SK-N-SH treated with all-trans-retinoic acid at 6 μM for 48 hours (cell line): ENCODE data around the gene DNHD1.

Experiments
- ATAC-seq: fragments of 200-7000 bp; cut with Tn5 transposase; 3 replicates; pipeline ENCODE4 v1.9.1; 2020; ENCODE audit warnings: mild to moderate bottlenecking, moderate library complexity
- BACH2 ChIP-seq: fragments of 250-450 bp; sonication (Bioruptor Pico); IDR thresholded peaks from 2 replicates; pipeline ENCODE4 v1.9.0; 2021; ENCODE audit warnings: mild to moderate bottlenecking, borderline replicate concordance
- CSDC2 ChIP-seq: fragments of 250-450 bp; sonication (Bioruptor Pico); IDR thresholded peaks from 2 replicates; pipeline ENCODE4 v1.5.0; 2020; ENCODE audit warnings: mild to moderate bottlenecking, moderate library complexity
- CSRNP3 ChIP-seq: fragments of 250-450 bp; sonication (Bioruptor Pico); IDR thresholded peaks from 2 replicates; pipeline ENCODE4 v1.5.1; 2021; ENCODE audit warnings: mild to moderate bottlenecking, moderate library complexity
- ESRRG ChIP-seq: fragments of 250-450 bp; sonication (Bioruptor Pico); IDR thresholded peaks from 2 replicates; pipeline ENCODE4 v1.6.1; 2021; ENCODE audit warnings: mild to moderate bottlenecking
- GLIS3 ChIP-seq: fragments of 250-450 bp; sonication (Bioruptor Pico); IDR thresholded peaks from 2 replicates; pipeline ENCODE4 v1.5.0; 2020; ENCODE audit warnings: mild to moderate bottlenecking, moderate library complexity
- ISL1 ChIP-seq: fragments of 250-450 bp; sonication (Bioruptor Pico); IDR thresholded peaks from 2 replicates; pipeline ENCODE4 v2.1.2; 2022; ENCODE audit warnings: mild to moderate bottlenecking, moderate library complexity
- OSR1 ChIP-seq: fragments of 250-450 bp; sonication (Bioruptor Pico); IDR thresholded peaks from 2 replicates; pipeline ENCODE4 v1.8.0; 2022; ENCODE audit warnings: moderate library complexity, mild to moderate bottlenecking, inconsistent platforms
- PPARA ChIP-seq: fragments of 250-450 bp; sonication (Bioruptor Pico); IDR thresholded peaks from 2 replicates; pipeline ENCODE4 v1.5.0; 2020; ENCODE audit warnings: mild to moderate bottlenecking, borderline replicate concordance
- TCF4 ChIP-seq: fragments of 250-450 bp; sonication (Bioruptor Pico); IDR thresholded peaks from 2 replicates; pipeline ENCODE4 v1.8.0; 2021; ENCODE audit warnings: mild to moderate bottlenecking, moderate library complexity, borderline replicate concordance
- TOX ChIP-seq: fragments of 250-450 bp; sonication (Bioruptor Pico); IDR thresholded peaks from 2 replicates; pipeline ENCODE4 v1.8.0; 2021; ENCODE audit warnings: mild to moderate bottlenecking, moderate library complexity, borderline replicate concordance
- ZC3H10 ChIP-seq: fragments of 250-450 bp; sonication (Bioruptor Pico); IDR thresholded peaks from 2 replicates; pipeline ENCODE4 v1.5.1; 2021; ENCODE audit warnings: mild to moderate bottlenecking, moderate library complexity
- ZFP30 ChIP-seq: fragments of 450-650 bp; formaldehyde crosslinking; IDR thresholded peaks from 2 replicates; pipeline ENCODE4 v1.5.0; 2022; ENCODE audit warnings: mild to moderate bottlenecking, moderate library complexity
- ZNF565 ChIP-seq: fragments of 450-650 bp; formaldehyde crosslinking; conservative IDR thresholded peaks from 2 replicates; pipeline ENCODE4 v1.5.0; 2020; ENCODE audit warnings: low read depth, mild to moderate bottlenecking, moderate library complexity
- ZNF70 ChIP-seq: fragments of 450-650 bp; formaldehyde crosslinking; IDR thresholded peaks from 2 replicates; pipeline ENCODE4 v1.5.0; 2020; ENCODE audit warnings: mild to moderate bottlenecking, moderate library complexity
- ZNF8 ChIP-seq: fragments of 450-650 bp; formaldehyde crosslinking; IDR thresholded peaks from 2 replicates; pipeline ENCODE4 v1.5.0; 2020; ENCODE audit warnings: mild to moderate bottlenecking, moderate library complexity
- TF ChIP-seq, protein P1 (sequence below): fragments of 250-450 bp; sonication (Bioruptor Pico); IDR thresholded peaks from 2 replicates; pipeline ENCODE4 v1.5.1; 2020; ENCODE audit warnings: low read depth, mild to moderate bottlenecking, moderate library complexity
- TF ChIP-seq, protein P2 (sequence below): fragments of 250-450 bp; sonication (Bioruptor Pico); IDR thresholded peaks from 2 replicates; pipeline ENCODE4 v1.8.0; 2020; ENCODE audit warnings: mild to moderate bottlenecking, moderate library complexity, borderline replicate concordance
- TF ChIP-seq, protein P3 (sequence below): fragments of 250-450 bp; sonication (Bioruptor Pico); IDR thresholded peaks from 2 replicates; pipeline ENCODE4 v1.8.0; 2021; ENCODE audit warnings: low read depth, mild to moderate bottlenecking, moderate library complexity, borderline replicate concordance

Gene DNHD1

DNA sequence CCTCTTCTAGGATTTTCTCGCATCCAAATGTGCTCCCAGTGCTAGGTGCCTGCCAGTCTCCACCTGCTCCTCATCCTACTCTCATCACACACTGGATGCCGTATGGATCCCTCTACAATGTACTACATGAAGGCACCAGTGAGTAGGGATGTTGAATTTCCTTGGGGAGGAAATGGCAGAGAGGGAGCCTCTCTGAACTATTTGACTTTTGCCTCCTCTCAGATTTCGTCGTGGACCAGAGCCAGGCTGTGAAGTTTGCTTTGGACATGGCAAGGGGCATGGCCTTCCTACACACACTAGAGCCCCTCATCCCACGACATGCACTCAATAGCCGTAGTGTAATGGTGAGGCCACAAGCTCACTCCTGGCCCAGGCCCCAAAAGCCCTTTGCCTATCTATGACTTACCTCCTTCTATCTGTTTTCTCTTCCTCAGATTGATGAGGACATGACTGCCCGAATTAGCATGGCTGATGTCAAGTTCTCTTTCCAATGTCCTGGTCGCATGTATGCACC is 112.5 kb downstream of the DNHD1 start:
- no peak for ATAC-seq
- TF ChIP-seq GLIS3 (no peak), BACH2 (CRISPR knock-in tag) (no peak), TCF4 (CRISPR knock-in tag) (no peak), ZNF70 (CRISPR knock-in tag) (no peak), PPARA (CRISPR knock-in tag) (no peak), ZNF565 (no peak), CSDC2 (CRISPR knock-in tag) (no peak), OSR1 (CRISPR knock-in tag) (no peak), ZNF8 (CRISPR knock-in tag) (no peak), ISL1 (CRISPR knock-in tag) (no peak)

GRCh38 chr11:6610591-6610990 is 113.5 kb downstream of the DNHD1 start:
- TF ChIP-seq ZC3H10 (CRISPR knock-in tag): no peak
- TF ChIP-seq TOX: no peak
- TF ChIP-seq, protein P1, sequence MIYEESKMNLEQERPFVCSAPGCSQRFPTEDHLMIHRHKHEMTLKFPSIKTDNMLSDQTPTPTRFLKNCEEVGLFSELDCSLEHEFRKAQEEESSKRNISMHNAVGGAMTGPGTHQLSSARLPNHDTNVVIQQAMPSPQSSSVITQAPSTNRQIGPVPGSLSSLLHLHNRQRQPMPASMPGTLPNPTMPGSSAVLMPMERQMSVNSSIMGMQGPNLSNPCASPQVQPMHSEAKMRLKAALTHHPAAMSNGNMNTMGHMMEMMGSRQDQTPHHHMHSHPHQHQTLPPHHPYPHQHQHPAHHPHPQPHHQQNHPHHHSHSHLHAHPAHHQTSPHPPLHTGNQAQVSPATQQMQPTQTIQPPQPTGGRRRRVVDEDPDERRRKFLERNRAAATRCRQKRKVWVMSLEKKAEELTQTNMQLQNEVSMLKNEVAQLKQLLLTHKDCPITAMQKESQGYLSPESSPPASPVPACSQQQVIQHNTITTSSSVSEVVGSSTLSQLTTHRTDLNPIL (CRISPR knock-in tag): no peak
- TF ChIP-seq OSR1 (CRISPR knock-in tag): no peak
- TF ChIP-seq ZFP30 (CRISPR knock-in tag): no peak
- TF ChIP-seq GLIS3: no peak
- no peak for ATAC-seq

DNA sequence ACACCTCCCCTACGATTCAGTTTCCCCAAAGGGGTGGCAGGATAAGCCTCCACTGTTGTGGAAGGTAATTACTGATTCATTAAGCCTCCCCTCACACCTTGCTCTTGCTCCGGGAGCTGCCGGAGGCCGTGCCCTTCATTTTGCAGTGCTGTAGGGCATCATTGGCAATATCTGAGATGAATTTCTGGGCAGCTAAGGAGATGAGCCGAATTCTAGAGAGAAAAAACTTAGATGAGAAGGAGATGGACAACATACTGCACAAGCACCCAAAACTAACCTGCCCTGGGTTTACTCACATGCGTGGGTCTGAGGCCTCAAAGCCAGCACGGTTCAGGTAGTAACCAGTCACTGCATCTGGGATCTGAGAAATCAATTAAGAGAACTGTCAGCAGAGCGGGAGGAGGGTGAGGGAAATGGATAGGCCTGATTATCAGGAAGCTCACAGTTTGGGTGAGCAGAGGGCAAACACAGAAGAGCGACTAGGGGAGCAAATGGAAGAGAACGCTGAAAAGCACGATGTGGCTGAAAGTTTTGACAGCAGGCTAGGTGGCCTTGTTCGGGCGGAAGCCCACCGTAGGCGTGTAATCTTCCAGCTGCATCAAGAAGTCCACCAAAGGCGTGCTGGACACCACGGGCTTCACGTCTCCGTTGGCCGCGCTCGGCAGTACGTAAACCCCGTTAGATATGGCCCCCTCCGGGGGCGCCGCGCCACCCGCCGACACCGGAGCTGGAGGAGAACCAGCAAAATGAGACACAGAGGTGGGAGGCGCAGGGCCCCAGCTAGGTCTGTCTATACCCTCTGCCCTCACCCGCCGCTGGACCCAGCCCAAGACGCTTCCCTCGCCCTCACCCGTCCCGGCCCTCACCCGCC is 114.2 kb downstream of the DNHD1 start:
- ATAC-seq: peak; percentile 0; the same call in 1 of the 3 replicates
- TF ChIP-seq ESRRG (CRISPR knock-in tag) (0 out of 2 replicates have a peak, but pooled peaks have one; percentile 10), CSRNP3 (CRISPR knock-in tag) (peak; percentile 60; the same call in 1 of the 2 replicates), CSDC2 (CRISPR knock-in tag) (no peak), GLIS3 (0 out of 2 replicates have a peak, but pooled peaks have one; percentile 58)

DNA sequence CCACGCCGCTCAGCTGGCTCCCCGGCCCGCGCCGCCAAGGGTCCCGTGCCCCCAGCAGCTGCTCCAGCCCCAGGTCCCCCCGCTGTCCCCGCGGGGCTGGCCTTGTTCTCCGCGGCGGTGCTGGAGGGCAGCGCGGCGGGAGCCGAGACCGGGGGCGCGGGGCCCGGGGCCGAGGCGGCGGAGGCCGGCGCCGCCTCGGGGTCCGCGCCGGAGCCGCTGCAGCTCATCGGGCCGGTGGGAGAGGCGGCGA is 114.8 kb downstream of the DNHD1 start:
- no peak for ATAC-seq
- TF ChIP-seq ISL1 (CRISPR knock-in tag): no peak
- no peak for TF ChIP-seq CSDC2 (CRISPR knock-in tag)
- TF ChIP-seq ESRRG (CRISPR knock-in tag): no peak
- 0 out of 2 replicates have a peak, but pooled peaks have one; percentile 18 for TF ChIP-seq ZC3H10 (CRISPR knock-in tag)
- TF ChIP-seq, all 23 proteins: peak for 1

GRCh38 chr11:6612213-6613041 is 115.3 kb downstream of the DNHD1 start, which contains the start of gene TAF10:
Gene TAF10 (minus strand): TSS chr11:6612216. CDS start chr11:6612189, 27 bp downstream.
- 0 out of 2 replicates have a peak, but pooled peaks have one; percentile 60 for TF ChIP-seq GLIS3
- peak; percentile 15; the same call in 1 of the 2 replicates for TF ChIP-seq TCF4 (CRISPR knock-in tag)
- TF ChIP-seq, protein P2, sequence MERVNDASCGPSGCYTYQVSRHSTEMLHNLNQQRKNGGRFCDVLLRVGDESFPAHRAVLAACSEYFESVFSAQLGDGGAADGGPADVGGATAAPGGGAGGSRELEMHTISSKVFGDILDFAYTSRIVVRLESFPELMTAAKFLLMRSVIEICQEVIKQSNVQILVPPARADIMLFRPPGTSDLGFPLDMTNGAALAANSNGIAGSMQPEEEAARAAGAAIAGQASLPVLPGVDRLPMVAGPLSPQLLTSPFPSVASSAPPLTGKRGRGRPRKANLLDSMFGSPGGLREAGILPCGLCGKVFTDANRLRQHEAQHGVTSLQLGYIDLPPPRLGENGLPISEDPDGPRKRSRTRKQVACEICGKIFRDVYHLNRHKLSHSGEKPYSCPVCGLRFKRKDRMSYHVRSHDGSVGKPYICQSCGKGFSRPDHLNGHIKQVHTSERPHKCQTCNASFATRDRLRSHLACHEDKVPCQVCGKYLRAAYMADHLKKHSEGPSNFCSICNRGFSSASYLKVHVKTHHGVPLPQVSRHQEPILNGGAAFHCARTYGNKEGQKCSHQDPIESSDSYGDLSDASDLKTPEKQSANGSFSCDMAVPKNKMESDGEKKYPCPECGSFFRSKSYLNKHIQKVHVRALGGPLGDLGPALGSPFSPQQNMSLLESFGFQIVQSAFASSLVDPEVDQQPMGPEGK (CRISPR knock-in tag): peak; percentile 42; the same call in 1 of the 2 replicates
- no peak for TF ChIP-seq CSRNP3 (CRISPR knock-in tag)
- TF ChIP-seq, protein P3, sequence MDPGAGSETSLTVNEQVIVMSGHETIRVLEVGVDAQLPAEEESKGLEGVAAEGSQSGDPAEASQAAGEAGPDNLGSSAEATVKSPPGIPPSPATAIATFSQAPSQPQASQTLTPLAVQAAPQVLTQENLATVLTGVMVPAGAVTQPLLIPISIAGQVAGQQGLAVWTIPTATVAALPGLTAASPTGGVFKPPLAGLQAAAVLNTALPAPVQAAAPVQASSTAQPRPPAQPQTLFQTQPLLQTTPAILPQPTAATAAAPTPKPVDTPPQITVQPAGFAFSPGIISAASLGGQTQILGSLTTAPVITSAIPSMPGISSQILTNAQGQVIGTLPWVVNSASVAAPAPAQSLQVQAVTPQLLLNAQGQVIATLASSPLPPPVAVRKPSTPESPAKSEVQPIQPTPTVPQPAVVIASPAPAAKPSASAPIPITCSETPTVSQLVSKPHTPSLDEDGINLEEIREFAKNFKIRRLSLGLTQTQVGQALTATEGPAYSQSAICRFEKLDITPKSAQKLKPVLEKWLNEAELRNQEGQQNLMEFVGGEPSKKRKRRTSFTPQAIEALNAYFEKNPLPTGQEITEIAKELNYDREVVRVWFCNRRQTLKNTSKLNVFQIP (CRISPR knock-in tag): 0 out of 2 replicates have a peak, but pooled peaks have one; percentile 29
- TF ChIP-seq, all 23 proteins: peak for 4
- ATAC-seq: peak; percentile 92
